ENCODE data around the gene FN1.
"Not testable (repeated sequence)": the region's sequence is repeated elsewhere in the genome, so short reads cannot be mapped to it uniquely, and the experiment has no call there.

The FN1 gene

GRCh38 chr2:215361211-215361875, 74.5 kb downstream of the FN1 start:
- CTCF ChIA-PET: no interaction called here

GRCh38 chr2:215360596-215360995, 75.3 kb downstream of the FN1 start:
- TF ChIP-seq ZNF24 (tag by site-specific recombination; IDR thresholded peaks at IDR 0.05) (no peak), ZSCAN23 (tag by site-specific recombination; IDR thresholded peaks at IDR 0.05) (no peak), ZNF280C (tag by site-specific recombination; IDR thresholded peaks at IDR 0.05) (no peak), ZNF426 (tag by site-specific recombination; IDR thresholded peaks at IDR 0.05) (no peak), ZNF169 (tag by site-specific recombination; IDR thresholded peaks at IDR 0.05) (no peak), ZSCAN5A (tag by site-specific recombination; IDR thresholded peaks at IDR 0.05) (no peak), ZNF366 (tag by site-specific recombination; conservative IDR thresholded peaks at IDR 0.05) (no peak), SETDB1 (IDR thresholded peaks at IDR 0.05; ENCODE audit: insufficient read length, low read length) (no peak), ZFP41 (tag by site-specific recombination; IDR thresholded peaks at IDR 0.05; ENCODE audit: borderline replicate concordance) (no peak), ZNF362 (tag by site-specific recombination; IDR thresholded peaks at IDR 0.05) (no peak), ZBTB26 (tag by site-specific recombination; optimal IDR thresholded peaks at IDR 0.05) (no peak), ZNF76 (tag by site-specific recombination; IDR thresholded peaks at IDR 0.05; ENCODE audit: borderline replicate concordance, low read depth) (no peak), ZSCAN30 (tag by site-specific recombination; IDR thresholded peaks at IDR 0.05) (no peak), ZNF585B (tag by site-specific recombination; IDR thresholded peaks at IDR 0.05) (no peak), ZNF2 (tag by site-specific recombination; IDR thresholded peaks at IDR 0.05) (no peak), ZSCAN18 (tag by site-specific recombination; IDR thresholded peaks at IDR 0.05) (no peak)
- Histone ChIP-seq H3K27ac (ENCODE audit: extremely low read depth, low read depth, low read length) (no peak overlapping the region), H3K4me1 (ENCODE audit: control insufficient read depth, insufficient read depth, low read length) (no peaks in the 10 kb centered on the region), H3K36me3 (ENCODE audit: control insufficient read depth in 2 of 2, insufficient read depth in 1 of 2, low read length in 2 of 2) (peaks cover 28 to 71% of the 10 kb centered on the region in 2 experiments), H3K4me3 (ENCODE audit: low read depth, low read length) (no peak overlapping the region), H3K9me3 (ENCODE audit: control insufficient read depth, insufficient read depth, low read depth, low read length) (no peaks in the 10 kb centered on the region)
- ChIA-PET CTCF (interaction anchor here (0.6 kb wide), 1 partner anchor 121 kb away, joined by 3 read pairs; no protein-coding TSS in a partner anchor), POLR2A (no interaction called here)

More at GRCh38 chr2:215361211-215361875, 74.5 kb downstream of the FN1 start:
- H3K36me3 ChIP-seq (ENCODE audit: control insufficient read depth in 2 of 2, insufficient read depth in 1 of 2, low read length in 2 of 2): peaks cover 28 to 73% of the 10 kb centered on the region in 2 experiments
- no peaks in the 10 kb centered on the region for H3K9me3 ChIP-seq (ENCODE audit: control insufficient read depth, insufficient read depth, low read depth, low read length)
- no peaks in the 10 kb centered on the region for H3K4me1 ChIP-seq (ENCODE audit: control insufficient read depth, insufficient read depth, low read length)
- H3K27ac ChIP-seq (ENCODE audit: extremely low read depth, low read depth, low read length): no peak overlapping the region
- POLR2A ChIA-PET: no interaction called here
- TF ChIP-seq ZNF2 (tag by site-specific recombination; IDR thresholded peaks at IDR 0.05) (no peak), ZSCAN4 (tag by site-specific recombination; IDR thresholded peaks at IDR 0.05) (no peak), ZFP69B (tag by site-specific recombination; IDR thresholded peaks at IDR 0.05) (no peak), KLF1 (tag by site-specific recombination; IDR thresholded peaks at IDR 0.05) (no peak), GFI1B (tag by site-specific recombination; IDR thresholded peaks at IDR 0.05) (no peak), ZNF302 (tag by site-specific recombination; IDR thresholded peaks at IDR 0.05; ENCODE audit: low read depth) (no peak), ZNF701 (tag by site-specific recombination; IDR thresholded peaks at IDR 0.05) (no peak), GLIS2 (tag by site-specific recombination; IDR thresholded peaks at IDR 0.05) (no peak), ZNF561 (tag by site-specific recombination; IDR thresholded peaks at IDR 0.05; ENCODE audit: borderline replicate concordance) (no peak)
- H3K4me3 ChIP-seq (ENCODE audit: low read depth, low read length): no peak overlapping the region

- H3K36me3 ChIP-seq (ENCODE audit: control insufficient read depth in 2 of 2, insufficient read depth in 1 of 2, low read length in 2 of 2): peaks cover 28 to 66% of the 10 kb centered on the region in 2 experiments; a peak in 2 of 3 replicates
- H3K4me3 ChIP-seq (ENCODE audit: low read depth, low read length); H3K27ac ChIP-seq (ENCODE audit: extremely low read depth, low read depth, low read length); POLR2A ChIA-PET; H3K9me3 ChIP-seq (ENCODE audit: control insufficient read depth, insufficient read depth, low read depth, low read length); H3K4me1 ChIP-seq (ENCODE audit: control insufficient read depth, insufficient read depth, low read length): not testable (repeated sequence)
- CTCF ChIA-PET: interaction anchor here (0.6 kb wide), 1 partner anchor 121 kb away, joined by 3 read pairs; no protein-coding TSS in a partner anchor
Measured at GRCh38 chr2:215360059-215360458, 75.8 kb downstream of the FN1 start.
